Endothelial cell of umbilical vein (primary cell): Measurements from ENCODE around the gene SLC9A9.

Experiments
- JUN ChIP-seq: IDR thresholded peaks from 2 replicates; pipeline ENCODE4 v1.6.1; 2011; ENCODE audit warnings: borderline replicate concordance, low read depth; ENCODE audit not compliant: insufficient read length, insufficient read depth
- POLR2A ChIP-seq: IDR thresholded peaks from 2 replicates; pipeline ENCODE4 v1.6.1; 2012; ENCODE audit warnings: low read depth, mild to moderate bottlenecking, control low read depth, low read length
- TF ChIP-seq, protein P1 (sequence below), 2 donors: IDR thresholded peaks; 1 replicate in 1 of 2; 2 replicates in 1 of 2; pipeline ENCODE4 v1.5.1; 2011; ENCODE audit warnings: low read length in 2 of 2, mild to moderate bottlenecking in 2 of 2, moderate library complexity in 2 of 2, control low read depth in 1 of 2, inconsistent platforms in 1 of 2, low read depth in 1 of 2; ENCODE audit not compliant: insufficient read depth in 1 of 2; ENCODE audit errors: extremely low read depth in 1 of 2

DNA sequence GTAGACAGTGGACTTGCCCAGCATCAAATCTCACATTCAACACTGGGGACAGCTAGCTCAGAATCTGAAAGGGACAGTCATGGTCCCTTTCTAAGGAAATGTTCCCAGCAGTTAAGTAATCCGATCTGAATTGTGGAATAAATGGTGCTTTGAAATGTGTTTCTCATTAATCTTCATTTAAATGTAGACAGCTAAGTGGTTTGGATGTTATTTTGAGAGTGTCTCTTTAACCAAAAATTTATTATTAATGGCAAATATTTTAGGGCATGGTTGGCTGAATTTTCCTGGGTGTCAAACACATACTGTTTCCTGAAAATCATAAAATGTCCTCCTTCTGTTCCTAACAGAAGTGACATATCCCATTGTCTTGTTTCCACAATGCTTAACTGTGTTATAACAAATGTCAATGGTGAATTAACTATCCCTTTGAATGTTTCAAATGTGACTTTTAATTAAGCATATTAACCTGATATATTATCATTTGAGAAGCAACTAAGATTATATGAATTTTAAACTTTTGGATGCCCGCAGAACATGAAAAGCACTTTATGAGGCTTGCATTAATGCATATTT is 517.9 kb downstream of the SLC9A9 start:
- no peak for TF ChIP-seq JUN
- TF ChIP-seq POLR2A = no peak
- TF ChIP-seq, protein P1, sequence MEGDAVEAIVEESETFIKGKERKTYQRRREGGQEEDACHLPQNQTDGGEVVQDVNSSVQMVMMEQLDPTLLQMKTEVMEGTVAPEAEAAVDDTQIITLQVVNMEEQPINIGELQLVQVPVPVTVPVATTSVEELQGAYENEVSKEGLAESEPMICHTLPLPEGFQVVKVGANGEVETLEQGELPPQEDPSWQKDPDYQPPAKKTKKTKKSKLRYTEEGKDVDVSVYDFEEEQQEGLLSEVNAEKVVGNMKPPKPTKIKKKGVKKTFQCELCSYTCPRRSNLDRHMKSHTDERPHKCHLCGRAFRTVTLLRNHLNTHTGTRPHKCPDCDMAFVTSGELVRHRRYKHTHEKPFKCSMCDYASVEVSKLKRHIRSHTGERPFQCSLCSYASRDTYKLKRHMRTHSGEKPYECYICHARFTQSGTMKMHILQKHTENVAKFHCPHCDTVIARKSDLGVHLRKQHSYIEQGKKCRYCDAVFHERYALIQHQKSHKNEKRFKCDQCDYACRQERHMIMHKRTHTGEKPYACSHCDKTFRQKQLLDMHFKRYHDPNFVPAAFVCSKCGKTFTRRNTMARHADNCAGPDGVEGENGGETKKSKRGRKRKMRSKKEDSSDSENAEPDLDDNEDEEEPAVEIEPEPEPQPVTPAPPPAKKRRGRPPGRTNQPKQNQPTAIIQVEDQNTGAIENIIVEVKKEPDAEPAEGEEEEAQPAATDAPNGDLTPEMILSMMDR (IDR thresholded peaks at IDR 0.05; ENCODE audit: extremely low read depth in 1 of 2, insufficient read depth in 1 of 2, low read depth in 1 of 2, low read length in 2 of 2) = no peak
